Non-pigmented ciliary epithelial cell (primary cell): Measurements from ENCODE around the gene COL11A2.
"Not testable (repeated sequence)": the region's sequence is repeated elsewhere in the genome, so short reads cannot be mapped to it uniquely, and the experiment has no call there.

ENCODE experiments used
- DNase-seq: peaks from one replicate; pipeline ENCODE4 v3.0.0-alpha.2; 2010; ENCODE audit warnings: low read depth

Gene COL11A2

GRCh38 chr6:33192105-33192646, at the start of gene COL11A2:
Gene COL11A2 (minus strand): TSS chr6:33192467. CDS start chr6:33192240, 227 bp downstream.
- DNase-seq: no peak

GRCh38 chr6:33241968-33242367, 49.7 kb upstream of the COL11A2 start:
- DNase-seq: no peak

- no peak for DNase-seq
These were observed 45.5 kb upstream of the COL11A2 start for GRCh38 chr6:33237741-33238140.

GRCh38 chr6:33236852-33237251, 44.6 kb upstream of the COL11A2 start:
- DNase-seq: no peak

GRCh38 chr6:33236328-33236727, 44.1 kb upstream of the COL11A2 start:
- no peak for DNase-seq

GRCh38 chr6:33235221-33235634, 43.0 kb upstream of the COL11A2 start:
- no peak for DNase-seq

GRCh38 chr6:33226503-33227120, 34.3 kb upstream of the COL11A2 start:
- DNase-seq: not testable (repeated sequence)

GRCh38 chr6:33217681-33218080, 25.4 kb upstream of the COL11A2 start:
- DNase-seq: no peak

- no peak for DNase-seq
These were observed 25.0 kb upstream of the COL11A2 start for GRCh38 chr6:33217246-33217645.

GRCh38 chr6:33216117-33216649, 23.9 kb upstream of the COL11A2 start:
- DNase-seq: no peak

- no peak for DNase-seq
These were observed 23.2 kb upstream of the COL11A2 start for GRCh38 chr6:33215271-33216116.

- no peak for DNase-seq
These were observed 21.7 kb upstream of the COL11A2 start for GRCh38 chr6:33213989-33214335.

GRCh38 chr6:33213166-33213988, 21.1 kb upstream of the COL11A2 start:
- no peak for DNase-seq

- no peak for DNase-seq
These were observed 20.5 kb upstream of the COL11A2 start for GRCh38 chr6:33212857-33213165.

GRCh38 chr6:33211666-33212422, 19.6 kb upstream of the COL11A2 start:
- DNase-seq: no peak

- DNase-seq: no peak
These were observed 18.9 kb upstream of the COL11A2 start for GRCh38 chr6:33211136-33211535.

- no peak for DNase-seq
These were observed 17.6 kb upstream of the COL11A2 start for GRCh38 chr6:33209856-33210255.

- DNase-seq: no peak
These were observed 16.1 kb upstream of the COL11A2 start, which contains the start of gene RING1 for GRCh38 chr6:33208091-33208967. Gene RING1 (plus strand): TSS chr6:33208500. CDS start chr6:33208823, 323 bp downstream.

- no peak for DNase-seq
These were observed 15.4 kb upstream of the COL11A2 start for GRCh38 chr6:33207552-33208090.
